ENCODE results near the gene CDH24. TPM values are rescaled to one million over a fixed set of nuclear protein-coding genes. Genes with fewer than 3 reads are reported as not detected.

The CDH24 gene
- polyA plus RNA-seq, 2 of the 4 experiments (the other 2 are of a cell fraction) = 4.8 to 5.1 TPM

DNA sequence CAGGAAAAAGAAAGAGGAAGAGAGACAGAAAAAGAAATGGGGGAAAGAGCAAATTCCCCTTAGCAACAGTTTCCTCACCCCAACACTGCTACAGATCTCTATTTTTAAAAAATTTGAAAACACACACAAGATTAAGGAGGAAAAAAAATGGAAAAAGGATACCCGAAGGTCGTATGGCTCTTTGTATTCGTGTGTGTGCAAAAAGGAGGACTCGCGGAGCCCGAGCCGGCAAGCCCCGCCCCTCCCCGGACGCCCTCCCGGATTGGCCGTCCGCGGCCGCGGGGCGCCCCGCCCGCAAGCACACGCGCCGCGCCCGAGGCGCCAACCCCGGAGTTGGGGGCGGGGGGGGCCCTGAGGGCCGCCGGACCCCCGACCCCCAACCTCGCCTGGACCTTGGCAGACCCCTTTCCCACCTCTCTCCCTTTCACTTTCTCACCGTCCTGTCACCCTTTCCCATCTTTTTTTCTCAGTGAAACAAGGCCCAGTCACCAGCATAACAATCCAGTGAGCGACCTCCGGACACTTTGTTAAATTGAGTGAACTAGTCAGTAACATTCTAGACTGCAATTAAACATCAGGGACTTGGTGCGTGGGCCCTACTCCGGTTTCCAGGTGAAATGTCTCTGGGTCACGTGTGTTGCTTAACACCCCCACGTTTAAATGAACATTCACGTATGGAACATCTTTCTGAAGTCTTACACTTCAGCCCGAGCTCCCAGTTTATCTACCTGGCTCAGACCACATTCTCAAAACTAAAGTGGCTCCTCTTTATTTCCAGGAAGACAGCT lies 47.2 kb downstream of the CDH24 start, which contains the start of gene C14orf93:
C14orf93 (minus strand) TSS at position 205 of the 788 bp plus-strand sequence. CDS start 11,120 bp downstream, outside the sequence.
- Histone ChIP-seq H3K4me1 (peaks cover 26% of the 10 kb centered on the region), H3K27ac (peak within 1 kb of the TSS; percentile 88 to 93), H3K4me2 (peak within 1 kb of the TSS; percentile 91), H3K4me3 (peak within 1 kb of the TSS; percentile 58), H3K9me3 (no peaks in the 10 kb centered on the region)
- no peak for FAIRE-seq
- peak; percentile 73 to 77 for DNase-seq (ENCODE audit: low read depth in 1 of 2, low spot score in 1 of 2)
- CTCF ChIA-PET = interaction anchor here (1.4 to 9.1 kb wide), 4 partner anchors 11 to 48 kb away, joined by 5 to 55 read pairs (median 32); partner anchors contain the start of gene CDH24
- WGBS (ENCODE audit: missing lambda C conversion rate) = 1% methylated on average over 40 of the region's 40 CpGs
- POLR2A ChIA-PET = interaction anchor here (1.0 to 1.4 kb wide), 2 partner anchors 15 to 24 kb away, joined by 3 to 7 read pairs; no protein-coding TSS in a partner anchor
- TF ChIP-seq POLR2A (IDR thresholded peaks at IDR 0.05; ENCODE audit: low read length) (peak; percentile 34; the same call in 1 of the 2 replicates), PHF8 (IDR thresholded peaks at IDR 0.05; ENCODE audit: borderline replicate concordance, low read depth) (peak; percentile 38; the same call in 1 of the 2 replicates), CHD4 (IDR thresholded peaks at IDR 0.05; ENCODE audit: borderline replicate concordance) (no peak), ZSCAN20 (CRISPR knock-in tag; IDR thresholded peaks at IDR 0.05) (no peak), KDM1A (IDR thresholded peaks at IDR 0.05; ENCODE audit: low read depth) (peak; percentile 69; the same call in 1 of the 2 replicates), JUN (IDR thresholded peaks at IDR 0.05) (peak; percentile 55 to 67; a peak in 2 of 5 replicates), FOSL2 (IDR thresholded peaks at IDR 0.05) (no peak), FOSL2 (CRISPR knock-in tag; IDR thresholded peaks at IDR 0.05) (no peak), MAZ (IDR thresholded peaks at IDR 0.05; ENCODE audit: borderline replicate concordance, low read depth, low read length) (0 out of 2 replicates have a peak, but pooled peaks have one; percentile 32), BHLHE40 (IDR thresholded peaks at IDR 0.05; ENCODE audit: low read depth, low read length) (no peak), JUNB (IDR thresholded peaks at IDR 0.05) (no peak), TFCP2L1 (CRISPR knock-in tag; IDR thresholded peaks at IDR 0.05) (no peak), NPAS2 (CRISPR knock-in tag; IDR thresholded peaks at IDR 0.05; ENCODE audit: borderline replicate concordance) (no peak), GATA3 (IDR thresholded peaks at IDR 0.05; ENCODE audit: borderline replicate concordance) (no peak), RFX5 (IDR thresholded peaks at IDR 0.05) (no peak), ZC3H11A (IDR thresholded peaks at IDR 0.05) (no peak), SREBF2 (IDR thresholded peaks at IDR 0.05) (no peak), NFE2L2 (conservative IDR thresholded peaks at IDR 0.05; ENCODE audit: low read length) (no peak), CBX8 (IDR thresholded peaks at IDR 0.05) (no peak), TP53 (CRISPR knock-in tag; IDR thresholded peaks at IDR 0.05) (no peak), CEBPB (IDR thresholded peaks at IDR 0.05) (0 out of 4 replicates have a peak, but pooled peaks of 1 of the 2 experiments have one; percentile 8), EP300 (IDR thresholded peaks at IDR 0.05) (no peak)
- TF ChIP-seq, protein P1, sequence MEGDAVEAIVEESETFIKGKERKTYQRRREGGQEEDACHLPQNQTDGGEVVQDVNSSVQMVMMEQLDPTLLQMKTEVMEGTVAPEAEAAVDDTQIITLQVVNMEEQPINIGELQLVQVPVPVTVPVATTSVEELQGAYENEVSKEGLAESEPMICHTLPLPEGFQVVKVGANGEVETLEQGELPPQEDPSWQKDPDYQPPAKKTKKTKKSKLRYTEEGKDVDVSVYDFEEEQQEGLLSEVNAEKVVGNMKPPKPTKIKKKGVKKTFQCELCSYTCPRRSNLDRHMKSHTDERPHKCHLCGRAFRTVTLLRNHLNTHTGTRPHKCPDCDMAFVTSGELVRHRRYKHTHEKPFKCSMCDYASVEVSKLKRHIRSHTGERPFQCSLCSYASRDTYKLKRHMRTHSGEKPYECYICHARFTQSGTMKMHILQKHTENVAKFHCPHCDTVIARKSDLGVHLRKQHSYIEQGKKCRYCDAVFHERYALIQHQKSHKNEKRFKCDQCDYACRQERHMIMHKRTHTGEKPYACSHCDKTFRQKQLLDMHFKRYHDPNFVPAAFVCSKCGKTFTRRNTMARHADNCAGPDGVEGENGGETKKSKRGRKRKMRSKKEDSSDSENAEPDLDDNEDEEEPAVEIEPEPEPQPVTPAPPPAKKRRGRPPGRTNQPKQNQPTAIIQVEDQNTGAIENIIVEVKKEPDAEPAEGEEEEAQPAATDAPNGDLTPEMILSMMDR (IDR thresholded peaks at IDR 0.05) = no peak
- TF ChIP-seq, protein P2, sequence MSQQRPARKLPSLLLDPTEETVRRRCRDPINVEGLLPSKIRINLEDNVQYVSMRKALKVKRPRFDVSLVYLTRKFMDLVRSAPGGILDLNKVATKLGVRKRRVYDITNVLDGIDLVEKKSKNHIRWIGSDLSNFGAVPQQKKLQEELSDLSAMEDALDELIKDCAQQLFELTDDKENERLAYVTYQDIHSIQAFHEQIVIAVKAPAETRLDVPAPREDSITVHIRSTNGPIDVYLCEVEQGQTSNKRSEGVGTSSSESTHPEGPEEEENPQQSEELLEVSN (IDR thresholded peaks at IDR 0.05; ENCODE audit: borderline replicate concordance, low read depth) = peak; percentile 31
- TF ChIP-seq, protein P3, sequence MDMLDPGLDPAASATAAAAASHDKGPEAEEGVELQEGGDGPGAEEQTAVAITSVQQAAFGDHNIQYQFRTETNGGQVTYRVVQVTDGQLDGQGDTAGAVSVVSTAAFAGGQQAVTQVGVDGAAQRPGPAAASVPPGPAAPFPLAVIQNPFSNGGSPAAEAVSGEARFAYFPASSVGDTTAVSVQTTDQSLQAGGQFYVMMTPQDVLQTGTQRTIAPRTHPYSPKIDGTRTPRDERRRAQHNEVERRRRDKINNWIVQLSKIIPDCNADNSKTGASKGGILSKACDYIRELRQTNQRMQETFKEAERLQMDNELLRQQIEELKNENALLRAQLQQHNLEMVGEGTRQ (IDR thresholded peaks at IDR 0.05) = peak; percentile 78
- TF ChIP-seq, protein P4, sequence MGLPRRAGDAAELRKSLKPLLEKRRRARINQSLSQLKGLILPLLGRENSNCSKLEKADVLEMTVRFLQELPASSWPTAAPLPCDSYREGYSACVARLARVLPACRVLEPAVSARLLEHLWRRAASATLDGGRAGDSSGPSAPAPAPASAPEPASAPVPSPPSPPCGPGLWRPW (IDR thresholded peaks at IDR 0.05) = no peak
- TF ChIP-seq, protein P5, sequence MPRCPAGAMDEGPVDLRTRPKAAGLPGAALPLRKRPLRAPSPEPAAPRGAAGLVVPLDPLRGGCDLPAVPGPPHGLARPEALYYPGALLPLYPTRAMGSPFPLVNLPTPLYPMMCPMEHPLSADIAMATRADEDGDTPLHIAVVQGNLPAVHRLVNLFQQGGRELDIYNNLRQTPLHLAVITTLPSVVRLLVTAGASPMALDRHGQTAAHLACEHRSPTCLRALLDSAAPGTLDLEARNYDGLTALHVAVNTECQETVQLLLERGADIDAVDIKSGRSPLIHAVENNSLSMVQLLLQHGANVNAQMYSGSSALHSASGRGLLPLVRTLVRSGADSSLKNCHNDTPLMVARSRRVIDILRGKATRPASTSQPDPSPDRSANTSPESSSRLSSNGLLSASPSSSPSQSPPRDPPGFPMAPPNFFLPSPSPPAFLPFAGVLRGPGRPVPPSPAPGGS (IDR thresholded peaks at IDR 0.05) = 0 out of 3 replicates have a peak, but pooled peaks have one; percentile 28
- TF ChIP-seq, protein P6, sequence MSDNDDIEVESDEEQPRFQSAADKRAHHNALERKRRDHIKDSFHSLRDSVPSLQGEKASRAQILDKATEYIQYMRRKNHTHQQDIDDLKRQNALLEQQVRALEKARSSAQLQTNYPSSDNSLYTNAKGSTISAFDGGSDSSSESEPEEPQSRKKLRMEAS (IDR thresholded peaks at IDR 0.05) = peak; percentile 64
- ATAC-seq = peak; percentile 31 to 38; a peak in 3 of 6 replicates

Data from A549 (cell line).